Stimulated activated naive CD8-positive, alpha-beta T cell treated with anti-CD3 and anti-CD28 coated beads, Interleukin-15, amount 100 ng/mL, for 72 hours (primary cell): Measurements from ENCODE around the gene SERF2.
A peak's percentile ranks its signal among the peaks of the same experiment; 100 is the strongest.
"Not testable (repeated sequence)": the region's sequence is repeated elsewhere in the genome, so short reads cannot be mapped to it uniquely, and the experiment has no call there.

Experiments used
- ATAC-seq: fragments of 150-1000 bp; cut with Tn5 transposase; 2 replicates; pipeline ENCODE4 v1.10.0; 2021; ENCODE audit warnings: mild to moderate bottlenecking, moderate library complexity
- DNase-seq, 2 donors: peaks; one replicate each; pipeline ENCODE4 v3.0.0; 2021 to 2022
- H3K27ac Mint-ChIP-seq, 2 donors: one replicate each; pipeline ENCODE4 v1.8.0; 2022; ENCODE audit warnings: mild to moderate bottlenecking in 2 of 2, mixed read lengths in 2 of 2, moderate library complexity in 2 of 2
- H3K27me3 Mint-ChIP-seq: one replicate; pipeline ENCODE4 v1.8.0; 2022; ENCODE audit warnings: mixed read lengths
- H3K4me1 Mint-ChIP-seq: one replicate; pipeline ENCODE4 v1.8.0; 2022; ENCODE audit warnings: mild to moderate bottlenecking, mixed read lengths
- H3K4me3 Mint-ChIP-seq, 2 donors: one replicate each; pipeline ENCODE4 v1.8.0; 2022; ENCODE audit warnings: mild to moderate bottlenecking in 2 of 2, mixed read lengths in 2 of 2, moderate library complexity in 1 of 2
- H3K9me3 Mint-ChIP-seq, 2 donors: one replicate each; pipeline ENCODE4 v1.8.0; 2022; ENCODE audit warnings: mixed read lengths in 2 of 2

Gene SERF2

DNA sequence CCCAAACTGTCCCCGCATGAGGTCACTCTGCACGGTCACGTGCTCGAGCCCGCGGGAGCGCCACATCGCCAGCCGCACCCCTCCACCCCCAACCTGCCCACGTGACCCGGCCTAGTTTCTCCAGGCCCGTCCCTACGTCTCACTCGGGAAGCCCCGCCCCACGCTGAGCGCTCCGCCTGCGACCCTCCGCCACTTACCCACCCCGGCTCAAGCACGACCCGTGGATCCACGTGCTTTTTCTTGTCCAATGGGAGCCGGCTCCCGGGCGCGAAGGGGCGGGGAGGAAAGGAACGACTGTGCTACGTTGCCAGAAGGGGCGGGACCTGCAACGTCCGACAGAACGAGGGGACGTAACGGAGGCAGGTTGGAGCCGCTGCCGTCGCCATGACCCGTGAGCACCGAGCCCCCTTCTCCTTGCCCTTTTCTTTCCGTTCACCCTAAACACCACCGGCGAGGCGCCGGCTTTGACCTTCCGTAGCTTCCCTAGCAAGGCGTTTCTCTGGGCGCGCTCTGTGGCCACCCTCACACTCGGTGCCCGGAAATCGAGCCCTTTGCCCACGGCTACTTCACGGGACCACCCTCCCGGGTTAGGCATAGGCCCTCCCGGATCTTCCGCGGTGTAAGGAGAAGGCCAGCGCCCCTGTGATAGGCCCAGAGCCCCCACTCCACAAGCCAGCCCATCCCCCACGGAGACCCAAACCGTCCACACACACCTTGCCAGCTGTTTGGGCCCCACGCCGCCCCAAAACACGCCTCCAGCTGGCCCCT is at the start of gene SERF2:
SERF2 (plus strand) TSS at position 328 of the 768 bp plus-strand sequence; CDS start at position 385, 57 bp downstream.
- H3K27me3 Mint-ChIP-seq: no peaks in the 10 kb centered on the region
- DNase-seq (peak; percentile 99 to 100), ATAC-seq (peak; percentile 94)
- H3K4me3 Mint-ChIP-seq: peak within 1 kb of the TSS; percentile 96 to 97
- peak within 1 kb of the TSS; percentile 99 for H3K27ac Mint-ChIP-seq
- no peaks in the 10 kb centered on the region for H3K9me3 Mint-ChIP-seq
- H3K4me1 Mint-ChIP-seq: peaks cover 41% of the 10 kb centered on the region

DNA sequence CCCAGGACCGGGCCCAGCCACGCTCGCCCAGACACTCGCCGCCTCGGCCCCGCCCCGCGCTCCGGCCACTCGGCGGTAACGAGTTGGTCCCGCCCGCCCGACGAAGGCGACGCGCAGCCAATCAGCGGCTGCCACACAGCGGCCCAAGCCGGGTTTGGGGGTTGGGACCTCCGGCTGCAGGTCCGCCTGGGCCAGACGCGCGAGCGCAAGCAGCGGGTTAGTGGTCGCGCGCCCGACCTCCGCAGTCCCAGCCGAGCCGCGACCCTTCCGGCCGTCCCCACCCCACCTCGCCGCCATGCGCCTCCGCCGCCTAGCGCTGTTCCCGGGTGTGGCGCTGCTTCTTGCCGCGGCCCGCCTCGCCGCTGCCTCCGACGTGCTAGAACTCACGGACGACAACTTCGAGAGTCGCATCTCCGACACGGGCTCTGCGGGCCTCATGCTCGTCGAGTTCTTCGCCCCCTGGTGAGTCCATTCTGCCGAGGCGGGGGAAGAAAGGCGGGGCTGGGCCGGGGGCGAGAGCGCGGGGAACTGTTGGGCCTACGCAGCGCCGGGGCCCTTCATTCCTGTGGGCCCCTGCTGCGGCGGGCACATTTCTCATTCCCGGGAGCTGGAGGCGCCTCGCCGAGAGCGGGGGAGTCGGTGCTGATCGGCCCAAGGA is 45.7 kb upstream of the SERF2 start, which contains the start of gene PDIA3:
PDIA3 (plus strand) TSS at position 194 of the 658 bp plus-strand sequence; CDS start at position 296, 102 bp downstream.
- not testable (repeated sequence) for H3K27me3 Mint-ChIP-seq, H3K9me3 Mint-ChIP-seq
- H3K27ac Mint-ChIP-seq: peak within 1 kb of the TSS; percentile 97
- DNase-seq: peak; percentile 87 to 88
- ATAC-seq: peak; percentile 87
- H3K4me3 Mint-ChIP-seq: peak within 1 kb of the TSS; percentile 92 to 93
- H3K4me1 Mint-ChIP-seq: peaks cover 43% of the 10 kb centered on the region

GRCh38 chr15:43746903-43747309 is 45.2 kb upstream of the SERF2 start:
- ATAC-seq: peak; percentile 50
- peak overlapping the region; percentile 96 to 97 for H3K27ac Mint-ChIP-seq
- peaks cover 47% of the 10 kb centered on the region for H3K4me1 Mint-ChIP-seq
- not testable (repeated sequence) for H3K27me3 Mint-ChIP-seq, DNase-seq, H3K9me3 Mint-ChIP-seq
- peak overlapping the region; percentile 92 to 93 for H3K4me3 Mint-ChIP-seq

DNA sequence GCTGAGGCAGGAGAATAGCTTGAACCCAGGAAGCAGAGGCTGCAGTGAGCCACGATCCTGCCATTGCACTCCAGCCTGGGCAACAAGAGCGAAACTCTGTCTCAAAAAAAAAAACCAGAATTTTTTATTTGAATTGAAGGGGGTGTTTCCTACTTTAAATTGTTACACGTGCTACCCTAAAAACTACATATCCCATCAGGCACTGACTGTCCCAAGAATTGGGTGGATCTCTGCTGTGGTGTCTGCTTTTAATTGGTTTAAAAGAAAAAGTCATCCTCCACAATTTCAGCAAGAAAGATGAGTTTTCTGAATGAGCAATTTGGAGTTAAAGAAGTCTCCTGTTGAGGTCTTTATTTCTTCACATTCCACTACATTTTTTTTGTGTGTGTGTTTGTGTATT is 43.7 kb upstream of the SERF2 start:
- no peak for ATAC-seq
- Mint-ChIP-seq H3K4me3 (peak overlapping the region; percentile 92 to 93), H3K27ac (peak overlapping the region in 1 of 2 donors; percentile 69), H3K4me1 (peaks cover 57% of the 10 kb centered on the region), H3K27me3 (no peaks in the 10 kb centered on the region), H3K9me3 (no peaks in the 10 kb centered on the region)
- DNase-seq: no peak

- Mint-ChIP-seq H3K9me3 (no peaks in the 10 kb centered on the region), H3K4me3 (peak overlapping the region; percentile 76 to 82), H3K4me1 (peaks cover 57% of the 10 kb centered on the region), H3K27ac (peak overlapping the region in 1 of 2 donors; percentile 67), H3K27me3 (no peaks in the 10 kb centered on the region)
- DNase-seq: peak; percentile 33 to 65
- peak; percentile 64 for ATAC-seq
These were observed 42.3 kb upstream of the SERF2 start for GRCh38 chr15:43749690-43750345.

DNA sequence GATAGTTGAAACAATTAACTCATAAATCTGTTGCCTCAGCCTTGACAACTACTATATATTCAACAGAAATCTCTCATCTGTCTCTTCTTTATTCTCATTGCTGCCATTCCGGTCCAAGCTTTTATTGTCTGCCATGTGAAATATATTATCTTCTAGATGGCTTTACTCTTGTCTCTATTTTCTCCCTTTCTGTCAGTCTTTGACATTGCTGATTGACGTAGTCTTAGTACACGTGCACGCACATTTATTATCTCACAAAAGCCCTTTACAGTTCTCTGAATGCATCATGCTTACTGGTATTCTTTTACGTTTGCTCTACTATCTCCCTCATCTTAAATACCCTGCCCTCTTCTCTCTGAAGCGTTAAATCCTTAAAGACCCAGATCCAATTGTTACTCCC is 40.2 kb upstream of the SERF2 start:
- Mint-ChIP-seq H3K9me3 (no peaks in the 10 kb centered on the region), H3K4me3 (peak overlapping the region in 1 of 2 donors; percentile 9), H3K27me3 (no peaks in the 10 kb centered on the region), H3K4me1 (peaks cover 51% of the 10 kb centered on the region), H3K27ac (peak overlapping the region in 1 of 2 donors; percentile 1)
- DNase-seq: no peak
- no peak for ATAC-seq

- Mint-ChIP-seq H3K27me3 (no peaks in the 10 kb centered on the region), H3K9me3 (no peaks in the 10 kb centered on the region), H3K4me3 (no peak overlapping the region), H3K4me1 (no peaks in the 10 kb centered on the region), H3K27ac (no peak overlapping the region)
- DNase-seq (no peak), ATAC-seq (no peak)
These were observed 29.3 kb upstream of the SERF2 start for GRCh38 chr15:43762824-43763223.

- H3K27ac Mint-ChIP-seq: peak overlapping the region in 1 of 2 donors; percentile 53
- H3K27me3 Mint-ChIP-seq: no peaks in the 10 kb centered on the region
- no peak for ATAC-seq
- H3K4me3 Mint-ChIP-seq: no peak overlapping the region
- H3K4me1 Mint-ChIP-seq: no peaks in the 10 kb centered on the region
- H3K9me3 Mint-ChIP-seq: no peaks in the 10 kb centered on the region
- no peak for DNase-seq
These were observed 28.2 kb upstream of the SERF2 start for GRCh38 chr15:43763819-43764446.

DNA sequence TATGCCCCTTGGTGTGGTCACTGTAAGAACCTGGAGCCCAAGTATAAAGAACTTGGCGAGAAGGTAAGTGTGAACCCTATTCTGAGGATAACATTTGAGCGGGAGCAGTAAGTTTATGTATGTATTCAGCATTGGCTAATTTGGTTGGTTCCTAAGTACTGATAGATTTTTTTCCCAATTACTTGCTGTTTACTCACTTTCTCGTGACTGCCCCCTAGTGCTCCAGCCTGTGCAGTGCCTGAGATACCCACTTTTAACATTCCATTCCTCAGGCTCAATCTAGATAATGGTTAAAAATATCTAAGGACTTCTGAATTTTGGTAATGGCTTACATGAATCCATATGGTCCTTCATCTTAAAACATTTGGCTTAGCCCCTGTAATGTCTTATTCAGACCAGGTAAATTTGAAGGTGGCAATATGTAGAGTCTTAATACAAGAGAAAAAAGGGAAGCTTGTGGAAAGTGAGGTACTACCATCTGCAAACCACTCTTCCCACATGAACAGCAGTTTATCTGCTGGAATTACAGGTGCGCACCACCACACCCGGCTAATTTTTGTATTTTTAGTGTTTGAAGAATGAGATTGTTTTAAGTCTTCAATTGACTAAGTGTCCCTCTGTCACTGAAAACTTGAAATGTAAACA is 22.4 kb upstream of the SERF2 start:
- ATAC-seq: peak; percentile 70

GRCh38 chr15:43771816-43772215 is 20.3 kb upstream of the SERF2 start:
- no peaks in the 10 kb centered on the region for H3K27me3 Mint-ChIP-seq
- no peak for ATAC-seq
- no peak overlapping the region for H3K4me3 Mint-ChIP-seq
- H3K27ac Mint-ChIP-seq: peak overlapping the region in 1 of 2 donors; percentile 69
- no peaks in the 10 kb centered on the region for H3K9me3 Mint-ChIP-seq
- peaks cover 14% of the 10 kb centered on the region for H3K4me1 Mint-ChIP-seq
- DNase-seq: no peak

More for the DNA sequence above, 22.4 kb upstream of the SERF2 start:
- no peaks in the 10 kb centered on the region for H3K27me3 Mint-ChIP-seq
- peak; percentile 42 to 45 for DNase-seq
- H3K4me1 Mint-ChIP-seq: no peaks in the 10 kb centered on the region
- H3K27ac Mint-ChIP-seq: no peak overlapping the region
- H3K9me3 Mint-ChIP-seq: no peaks in the 10 kb centered on the region
- no peak overlapping the region for H3K4me3 Mint-ChIP-seq

DNA sequence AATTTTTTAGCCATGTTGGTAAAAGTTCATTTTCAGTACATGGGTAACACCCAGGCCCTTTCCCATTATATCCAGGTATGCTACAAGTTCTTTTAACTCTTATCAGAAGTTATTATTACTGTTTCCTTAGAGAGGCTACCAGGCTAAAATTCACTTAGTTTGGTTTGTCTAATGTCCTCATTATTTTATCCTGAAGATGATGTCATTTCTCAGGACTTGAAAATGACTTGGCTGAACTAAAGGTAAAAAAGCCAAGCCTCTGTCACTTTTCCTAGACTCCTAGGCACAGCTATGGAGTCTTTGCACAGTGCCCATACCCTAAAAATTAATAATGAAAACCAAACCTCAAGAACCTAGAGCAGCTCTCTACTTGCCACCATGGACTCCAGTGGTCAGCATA is 19.5 kb upstream of the SERF2 start:
- no peak for ATAC-seq
- H3K4me3 Mint-ChIP-seq: no peak overlapping the region
- H3K27ac Mint-ChIP-seq: no peak overlapping the region
- no peaks in the 10 kb centered on the region for H3K27me3 Mint-ChIP-seq
- H3K9me3 Mint-ChIP-seq: no peaks in the 10 kb centered on the region
- H3K4me1 Mint-ChIP-seq: peaks cover 22% of the 10 kb centered on the region
- no peak for DNase-seq

- no peak for DNase-seq
- ATAC-seq: no peak
- H3K4me3 Mint-ChIP-seq: no peak overlapping the region
- H3K27me3 Mint-ChIP-seq: no peaks in the 10 kb centered on the region
- peaks cover 30% of the 10 kb centered on the region for H3K4me1 Mint-ChIP-seq
- H3K9me3 Mint-ChIP-seq: no peaks in the 10 kb centered on the region
- H3K27ac Mint-ChIP-seq: no peak overlapping the region
These were observed 18.1 kb upstream of the SERF2 start for GRCh38 chr15:43774062-43774461.

DNA sequence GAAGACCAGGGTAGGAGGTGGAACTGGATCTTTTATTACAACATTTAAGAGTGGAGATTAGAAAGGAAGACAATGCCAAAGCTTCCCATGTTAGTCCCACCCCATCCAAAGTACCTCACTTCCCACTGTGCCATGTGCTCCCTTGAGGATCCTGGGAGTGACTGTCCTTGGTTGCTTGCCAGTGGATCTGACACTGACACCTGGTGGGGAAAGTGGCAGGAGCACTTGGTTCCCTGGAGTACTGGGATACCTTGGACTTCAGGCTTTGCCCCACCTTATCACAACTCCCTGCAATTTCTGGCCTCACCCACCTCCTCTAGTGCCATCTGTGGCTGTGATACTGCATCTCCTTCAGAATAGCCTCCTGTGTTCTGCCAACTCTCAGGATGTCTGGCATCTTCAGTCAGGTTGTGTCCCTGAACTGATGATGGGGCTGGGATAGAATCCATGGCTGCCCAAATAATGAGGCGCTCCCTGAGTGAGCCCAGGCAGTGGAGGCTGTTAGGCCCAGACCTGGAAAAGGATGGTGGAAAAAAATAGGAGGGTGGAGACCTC is 16.6 kb upstream of the SERF2 start:
- Mint-ChIP-seq H3K27ac (no peak overlapping the region), H3K27me3 (no peaks in the 10 kb centered on the region), H3K4me1 (peaks cover 33% of the 10 kb centered on the region), H3K9me3 (no peaks in the 10 kb centered on the region), H3K4me3 (no peak overlapping the region)
- DNase-seq (no peak), ATAC-seq (no peak)

DNA sequence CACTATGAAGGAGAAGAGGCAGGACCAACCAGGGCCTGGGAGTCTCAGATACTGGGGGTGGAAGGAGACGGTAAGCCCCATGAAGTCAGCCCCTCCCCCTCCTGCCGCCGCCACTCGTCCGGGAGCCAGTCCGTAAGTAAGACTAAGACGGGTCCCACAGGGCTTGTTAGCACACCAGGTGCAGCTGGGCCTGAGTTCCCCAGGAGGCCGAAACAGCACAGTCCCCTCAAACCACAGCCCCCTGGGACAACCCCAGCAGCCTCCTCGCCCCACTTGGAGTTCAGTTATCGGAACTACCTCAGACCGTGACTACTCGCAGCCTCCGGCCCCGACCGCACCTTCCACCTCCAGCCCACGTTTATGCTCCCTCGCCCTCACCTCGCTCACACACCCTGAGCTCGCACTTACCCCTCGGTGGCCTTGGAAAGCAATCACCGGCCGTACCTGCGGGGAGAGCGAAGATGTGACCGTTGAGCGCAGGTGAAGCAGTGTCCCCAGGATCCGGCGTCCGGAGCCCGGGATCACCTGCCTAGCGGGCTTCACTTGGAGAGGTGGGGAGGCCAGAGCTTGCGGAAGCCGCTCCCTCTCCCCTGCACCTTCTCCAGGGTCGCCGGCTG is 15.9 kb upstream of the SERF2 start:
- DNase-seq (peak; percentile 17 to 21), ATAC-seq (no peak)
- H3K27me3 Mint-ChIP-seq: no peaks in the 10 kb centered on the region
- H3K4me3 Mint-ChIP-seq: peak overlapping the region; percentile 82 to 92
- H3K4me1 Mint-ChIP-seq: peaks cover 33% of the 10 kb centered on the region
- no peaks in the 10 kb centered on the region for H3K9me3 Mint-ChIP-seq
- H3K27ac Mint-ChIP-seq: peak overlapping the region in 1 of 2 donors; percentile 73
